ENCODE results near the gene PTGES.

DNA sequence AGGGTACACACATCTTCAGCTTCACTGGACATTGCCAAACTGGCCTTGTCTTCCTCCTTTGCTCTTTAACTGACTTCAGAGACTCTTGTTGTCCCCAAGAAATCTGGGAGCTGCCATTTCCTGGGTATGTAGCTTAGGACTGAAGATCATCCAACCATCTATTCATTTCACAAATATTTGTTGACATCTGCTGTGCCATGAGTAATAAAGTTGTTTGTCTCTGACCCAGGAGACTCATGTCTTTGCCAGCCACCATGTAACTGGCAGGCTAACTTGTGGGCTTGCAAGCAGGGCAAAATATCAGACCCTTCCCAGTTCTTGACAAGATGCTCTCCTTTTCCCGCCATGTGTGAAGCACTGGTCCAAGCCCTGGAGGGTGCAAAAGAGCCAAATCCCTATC is 33.0 kb upstream of the PTGES start:
- TF ChIP-seq CEBPB (IDR thresholded peaks at IDR 0.05) (no peak), RAD21 (IDR thresholded peaks at IDR 0.05; ENCODE audit: low read depth) (no peak), YY1 (IDR thresholded peaks at IDR 0.05; ENCODE audit: low read depth) (no peak), TEAD4 (IDR thresholded peaks at IDR 0.05) (no peak), EGR1 (IDR thresholded peaks at IDR 0.05) (no peak)
- TF ChIP-seq, protein P1, sequence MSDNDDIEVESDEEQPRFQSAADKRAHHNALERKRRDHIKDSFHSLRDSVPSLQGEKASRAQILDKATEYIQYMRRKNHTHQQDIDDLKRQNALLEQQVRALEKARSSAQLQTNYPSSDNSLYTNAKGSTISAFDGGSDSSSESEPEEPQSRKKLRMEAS (IDR thresholded peaks at IDR 0.05) = no peak

Data from Ishikawa (cell line).